Retinal pigment epithelial cell (primary cell): ENCODE data around the gene PITPNB.

Experiments
- DNase-seq: peaks from one replicate; pipeline ENCODE4 v3.0.0-alpha.2; 2010; ENCODE audit warnings: low read depth
- H3K4me3 ChIP-seq: 2 replicates; pipeline ENCODE4 v1.5.1; 2011; ENCODE audit warnings: mild to moderate bottlenecking, low read length, control low read depth, moderate library complexity
- CTCF ChIP-seq: conservative IDR thresholded peaks from 2 replicates; pipeline ENCODE4 v1.5.1; 2011; ENCODE audit warnings: low read depth, low read length, control low read depth, inconsistent platforms

PITPNB gene

GRCh38 chr22:27881421-27881820, 37.6 kb downstream of the PITPNB start:
- no peak overlapping the region for H3K4me3 ChIP-seq
- TF ChIP-seq CTCF, result no peak
- peak; percentile 59 for DNase-seq

GRCh38 chr22:27880778-27881394, 38.2 kb downstream of the PITPNB start:
- DNase-seq, result peak; percentile 54
- no peak overlapping the region for H3K4me3 ChIP-seq
- TF ChIP-seq CTCF, result peak; percentile 78

- peak; percentile 71 for TF ChIP-seq CTCF
- no peak for DNase-seq
- H3K4me3 ChIP-seq, result no peak overlapping the region
Observed at GRCh38 chr22:27879923-27880322, 39.1 kb downstream of the PITPNB start.

GRCh38 chr22:27878541-27878940, 40.5 kb downstream of the PITPNB start:
- no peak overlapping the region for H3K4me3 ChIP-seq
- DNase-seq, result no peak
- TF ChIP-seq CTCF, result no peak

GRCh38 chr22:27877501-27877900, 41.6 kb downstream of the PITPNB start:
- TF ChIP-seq CTCF, result no peak
- DNase-seq, result no peak
- H3K4me3 ChIP-seq, result no peak overlapping the region

GRCh38 chr22:27876684-27877083, 42.4 kb downstream of the PITPNB start:
- no peak overlapping the region for H3K4me3 ChIP-seq
- no peak for TF ChIP-seq CTCF
- no peak for DNase-seq

- H3K4me3 ChIP-seq, result no peak overlapping the region
- no peak for TF ChIP-seq CTCF
- DNase-seq, result no peak
Observed at GRCh38 chr22:27875951-27876350, 43.1 kb downstream of the PITPNB start.
